NCI-H2196 (cell line): ENCODE results near the gene CADM2.
A peak's percentile ranks its signal among the peaks of the same experiment; 100 is the strongest.
"Not testable (repeated sequence)": the region's sequence is repeated elsewhere in the genome, so short reads cannot be mapped to it uniquely, and the experiment has no call there.

Experiments
- DNase-seq: peaks from one replicate; lab custom pipeline; 2025; ENCODE audit not compliant: unreplicated experiment; lab: John Stamatoyannopoulos, UW

CADM2 gene

DNA sequence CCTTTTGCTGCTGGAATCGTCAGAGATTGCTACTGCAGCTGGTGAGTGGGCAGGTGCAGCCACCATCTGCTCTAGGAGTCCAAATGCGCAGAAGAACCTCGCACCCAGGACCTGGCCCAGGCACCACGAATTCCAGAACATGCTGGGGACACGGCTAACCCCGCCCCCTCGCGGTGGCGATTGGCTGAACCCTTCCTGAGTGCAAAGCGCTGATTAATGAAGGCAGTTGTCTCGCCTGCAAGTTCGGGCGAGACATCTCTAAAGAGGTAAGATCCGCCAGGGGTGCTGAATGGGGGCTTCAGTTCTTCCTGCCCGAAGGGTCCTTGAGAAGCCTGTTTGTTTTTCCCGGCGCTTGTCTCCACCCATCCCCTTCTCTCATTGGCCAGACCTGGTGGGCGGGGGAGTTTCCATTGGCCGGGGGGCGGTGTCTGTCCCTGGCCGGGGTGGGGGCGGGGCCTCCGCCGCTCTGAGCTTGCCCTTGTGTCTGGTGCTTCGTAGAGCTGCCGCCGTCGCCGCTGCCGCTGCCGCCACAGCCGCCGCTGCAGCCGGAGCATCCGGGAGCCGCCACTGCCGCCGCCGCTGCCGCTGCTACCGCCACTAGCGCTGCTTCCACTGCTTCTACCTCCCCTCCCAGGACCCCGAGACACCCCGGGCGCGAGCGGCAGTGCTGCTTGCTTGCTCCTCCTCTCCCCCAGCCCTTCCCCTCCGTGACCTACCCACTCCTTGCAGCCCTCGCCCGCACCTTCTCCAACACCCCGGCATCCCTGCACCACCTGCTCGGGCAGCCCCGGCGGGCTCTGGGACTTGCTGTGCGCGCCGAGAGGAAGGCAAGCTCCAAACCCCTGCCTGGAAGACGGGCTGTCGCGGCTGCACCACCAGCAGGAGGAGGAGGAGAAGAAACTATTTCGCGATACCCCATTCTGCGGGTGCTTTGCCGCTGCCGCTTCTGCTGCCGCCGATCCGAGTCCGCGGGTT is at the start of gene CADM2:
Gene CADM2, plus strand, starts transcription at position 495 of the 975 bp plus-strand sequence.
- DNase-seq = peak; percentile 64

DNA sequence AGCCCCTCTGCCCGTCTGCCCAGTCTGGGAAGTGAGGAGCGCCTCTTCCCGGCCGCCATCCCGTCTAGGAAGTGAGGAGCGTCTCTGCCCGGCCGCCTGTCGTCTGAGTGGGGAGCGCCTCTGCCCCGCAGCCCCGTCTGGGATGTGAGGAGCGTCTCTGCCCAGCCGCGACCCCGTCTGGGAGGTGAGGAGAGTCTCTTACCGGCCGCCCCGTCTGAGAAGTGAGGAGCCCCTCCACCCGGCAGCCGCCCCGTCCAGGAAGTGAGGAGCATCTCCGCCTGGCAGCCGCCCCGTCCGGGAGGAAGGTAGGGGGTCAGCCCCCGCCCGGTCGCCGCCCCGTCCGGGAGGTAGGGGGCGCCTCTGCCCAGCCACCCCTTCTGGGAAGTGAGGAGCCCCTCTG is 40.2 kb upstream of the CADM2 start:
- not testable (repeated sequence) for DNase-seq

DNA sequence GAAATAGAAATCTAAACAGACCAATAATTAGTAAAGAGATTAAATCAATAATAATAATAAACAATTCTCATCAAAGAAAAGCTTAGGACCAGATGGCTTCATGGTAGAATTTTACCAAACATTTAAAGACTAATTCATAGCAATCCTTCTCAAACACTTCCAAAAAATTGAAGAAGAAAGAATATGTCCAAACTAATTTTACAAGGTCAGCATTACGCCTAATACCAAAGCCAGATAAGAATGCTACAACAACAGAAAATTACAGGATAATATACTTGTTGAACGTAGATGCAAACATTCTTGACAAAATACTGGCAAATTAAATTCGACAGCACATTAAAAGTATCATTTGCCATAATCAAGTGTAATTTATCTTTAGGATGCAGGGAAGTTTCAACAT is 36.1 kb upstream of the CADM2 start:
- no peak for DNase-seq

DNA sequence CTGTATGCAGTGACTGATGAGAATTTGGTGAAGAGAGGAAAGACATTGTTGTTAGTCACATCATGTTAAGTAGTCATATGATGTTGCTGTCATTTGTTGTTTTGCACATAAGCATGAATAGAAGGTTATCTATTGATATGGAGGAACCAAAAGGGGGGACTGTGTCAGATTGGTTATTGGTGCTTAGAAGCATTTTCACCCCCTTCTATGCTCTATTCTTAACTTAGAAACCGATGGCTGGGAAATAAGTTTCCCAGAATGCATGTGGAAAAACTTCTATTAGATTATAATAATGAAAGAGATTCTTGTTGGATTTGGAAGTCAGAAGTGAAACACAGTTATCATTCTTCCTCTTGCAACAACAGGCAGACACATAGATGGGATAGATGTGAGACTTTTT is 33.2 kb upstream of the CADM2 start:
- no peak for DNase-seq

GRCh38 chr3:84943379-84943778 is 15.4 kb upstream of the CADM2 start:
- DNase-seq = no peak

DNA sequence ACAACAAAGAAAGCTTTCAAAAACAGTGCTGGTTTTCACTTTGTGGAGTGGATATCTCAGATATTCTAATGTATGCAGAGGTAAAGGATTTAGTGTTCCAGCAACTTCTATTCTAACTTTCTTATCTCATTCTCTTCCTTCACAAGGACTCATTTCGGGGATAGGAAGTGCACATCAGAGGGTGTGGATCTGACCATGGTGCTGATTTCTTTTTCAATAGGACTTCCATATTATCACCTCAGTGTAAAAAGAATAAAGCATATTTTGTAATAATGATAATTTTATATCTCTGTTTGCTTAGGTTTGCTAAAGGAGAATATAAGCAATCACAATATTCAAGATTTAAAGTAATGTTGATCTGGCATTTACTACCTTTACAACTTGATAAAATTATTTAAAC is 12.5 kb upstream of the CADM2 start:
- DNase-seq = no peak

DNA sequence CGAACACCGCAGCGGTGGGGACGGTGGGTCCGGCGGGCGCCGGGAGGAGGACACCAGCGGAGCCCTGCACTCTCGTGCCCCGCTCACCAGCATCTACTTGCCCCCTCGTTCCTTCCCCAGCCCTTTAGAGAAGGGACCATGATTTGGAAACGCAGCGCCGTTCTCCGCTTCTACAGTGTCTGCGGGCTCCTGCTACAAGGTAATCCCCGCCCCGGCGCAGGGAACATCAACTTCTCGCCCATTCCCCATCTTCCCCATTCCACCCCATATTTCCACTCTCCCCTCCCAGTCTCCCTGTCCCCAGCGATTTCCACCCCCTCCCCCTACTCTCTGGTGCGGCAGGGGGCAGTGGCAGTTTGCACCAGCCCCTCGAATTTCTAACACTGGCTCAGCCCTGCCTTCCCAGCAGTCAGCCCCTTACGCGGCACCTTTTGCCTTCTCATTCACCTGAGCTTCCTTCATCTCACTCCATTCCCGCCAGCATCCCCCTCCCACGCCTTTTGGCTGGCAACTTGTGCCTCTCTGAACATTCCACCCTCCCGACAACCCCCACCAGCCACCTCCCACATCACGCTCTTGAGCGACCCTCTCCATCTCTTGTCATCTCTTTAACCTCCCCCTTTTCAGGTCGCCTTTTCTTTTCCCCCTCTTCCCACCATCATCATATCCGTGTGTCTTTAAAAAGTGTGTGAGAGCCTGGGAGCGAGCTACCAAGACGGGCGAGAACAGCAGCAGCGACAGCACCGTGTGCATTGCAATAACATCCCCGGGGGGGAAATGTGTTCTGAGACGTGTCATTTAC is 882 bp downstream of the CADM2 start:
- no peak for DNase-seq

GRCh38 chr3:84960581-84960980 is 1.8 kb downstream of the CADM2 start:
- DNase-seq = no peak

- no peak for DNase-seq
Measured at GRCh38 chr3:84961011-84961410, 2.2 kb downstream of the CADM2 start.

DNA sequence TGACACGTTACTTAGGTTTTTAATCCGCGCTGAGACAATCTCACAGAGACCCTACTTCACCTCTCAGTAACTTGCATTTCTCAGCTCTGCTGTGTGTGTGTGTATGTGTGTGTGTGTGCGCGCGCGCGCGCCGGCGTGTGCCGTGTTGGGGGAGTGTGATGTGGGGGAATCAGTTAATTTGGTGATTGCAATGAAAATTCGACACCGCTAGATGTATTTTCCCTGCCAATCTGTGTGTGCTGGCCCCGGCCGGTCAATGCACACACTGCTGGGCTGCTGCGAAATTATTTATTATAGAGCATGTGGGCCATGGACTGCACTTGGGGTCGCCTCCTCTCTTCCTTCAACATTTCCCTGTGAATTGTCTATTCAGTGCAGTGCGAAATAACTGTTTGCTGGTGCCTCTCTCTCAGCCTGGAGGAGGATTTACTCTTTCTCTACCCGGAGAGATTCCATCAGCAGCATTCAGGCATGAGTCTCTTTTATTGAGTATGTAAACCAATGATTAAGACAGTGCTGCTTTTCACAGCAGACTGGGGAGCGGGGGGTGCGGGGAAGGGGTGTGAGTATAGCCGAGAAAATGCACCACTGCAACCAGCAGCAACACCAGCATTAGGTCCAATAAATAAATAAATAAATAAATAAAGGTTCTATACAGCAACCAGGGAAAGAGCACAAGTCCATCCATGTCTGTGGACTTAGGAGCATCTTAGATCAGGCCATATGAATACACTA is 2.9 kb downstream of the CADM2 start:
- no peak for DNase-seq

DNA sequence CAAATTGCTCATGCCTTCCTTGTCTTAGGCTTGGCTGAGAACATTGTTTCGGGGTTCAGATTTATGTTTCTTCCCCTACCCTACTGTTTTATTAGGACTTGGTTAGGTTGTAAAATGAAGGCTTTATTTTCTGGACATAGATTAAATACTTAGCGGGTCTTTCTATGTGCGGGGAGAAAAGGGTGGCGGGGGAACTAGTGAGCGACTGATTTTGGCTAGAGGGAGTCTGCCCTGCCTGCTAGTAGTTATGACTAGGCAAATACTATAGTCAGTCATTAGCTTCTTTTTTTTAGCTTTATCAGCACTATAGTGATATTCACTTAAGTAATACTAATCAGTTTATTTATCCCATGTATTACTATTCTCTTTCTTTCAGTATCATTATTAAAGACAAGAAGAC is 3.6 kb downstream of the CADM2 start:
- no peak for DNase-seq

- DNase-seq = no peak
Measured at GRCh38 chr3:84963137-84963536, 4.3 kb downstream of the CADM2 start.

DNA sequence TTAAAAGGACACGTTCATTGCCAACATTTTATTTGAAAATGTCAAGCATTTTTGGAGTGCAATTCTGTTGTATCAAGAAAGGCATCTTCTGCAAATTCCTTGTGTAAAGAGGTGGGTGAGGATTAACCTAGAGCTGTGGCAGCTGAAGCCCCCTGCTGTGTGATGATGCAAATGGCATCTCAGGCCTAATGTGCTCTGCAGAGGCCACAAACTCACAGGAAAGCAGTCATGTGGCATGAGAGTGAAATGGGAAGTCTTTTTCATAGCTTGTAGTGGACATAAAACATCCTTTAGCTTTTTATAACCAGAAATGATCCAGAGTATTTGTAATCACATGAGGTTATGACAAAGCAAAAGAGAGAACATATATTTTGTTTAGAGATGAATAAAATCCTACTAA is 6.4 kb downstream of the CADM2 start:
- DNase-seq = no peak

DNA sequence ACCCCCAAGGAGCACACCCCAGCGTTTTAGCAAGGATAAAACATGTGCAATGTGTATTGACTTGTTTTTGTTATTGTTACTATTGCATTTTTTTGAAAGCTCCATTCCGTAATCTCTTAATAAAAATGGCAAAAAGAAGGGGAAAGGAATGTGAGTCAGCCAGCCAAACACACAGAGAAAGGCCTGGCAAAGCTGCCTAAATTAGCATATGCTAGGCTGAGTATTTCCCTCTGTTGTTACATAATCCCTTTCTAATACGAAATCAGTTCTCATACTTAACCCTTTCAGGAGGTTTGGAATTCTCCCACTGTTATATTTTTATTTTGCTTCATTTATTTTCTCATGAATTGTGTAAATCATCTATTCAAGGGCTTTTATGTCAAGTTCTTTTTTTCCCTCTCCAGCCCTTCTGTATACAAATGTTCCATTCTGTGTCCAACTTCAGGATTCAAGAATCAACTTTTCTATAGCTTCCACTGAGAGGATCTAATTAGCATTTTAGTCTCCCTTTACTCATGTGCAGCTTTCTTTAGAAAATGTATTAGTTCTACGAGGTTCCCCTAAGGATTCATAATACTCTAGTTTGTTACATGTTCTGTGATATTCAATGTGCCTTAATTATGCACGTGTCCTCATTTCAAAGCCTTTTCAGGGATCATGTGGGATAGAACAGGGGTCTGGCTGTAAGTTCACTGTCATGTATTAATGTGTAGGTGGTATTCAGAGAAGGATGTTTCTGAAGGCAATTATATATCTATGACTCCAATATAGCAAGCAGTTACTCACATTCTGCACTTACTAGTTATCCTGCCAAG is 9.2 kb downstream of the CADM2 start:
- DNase-seq = no peak

- DNase-seq = no peak
Measured at GRCh38 chr3:84968701-84969235, 10.0 kb downstream of the CADM2 start.

GRCh38 chr3:84974347-84974746 is 15.6 kb downstream of the CADM2 start:
- DNase-seq = no peak

- no peak for DNase-seq
Measured at GRCh38 chr3:84977021-84977420, 18.2 kb downstream of the CADM2 start.

DNA sequence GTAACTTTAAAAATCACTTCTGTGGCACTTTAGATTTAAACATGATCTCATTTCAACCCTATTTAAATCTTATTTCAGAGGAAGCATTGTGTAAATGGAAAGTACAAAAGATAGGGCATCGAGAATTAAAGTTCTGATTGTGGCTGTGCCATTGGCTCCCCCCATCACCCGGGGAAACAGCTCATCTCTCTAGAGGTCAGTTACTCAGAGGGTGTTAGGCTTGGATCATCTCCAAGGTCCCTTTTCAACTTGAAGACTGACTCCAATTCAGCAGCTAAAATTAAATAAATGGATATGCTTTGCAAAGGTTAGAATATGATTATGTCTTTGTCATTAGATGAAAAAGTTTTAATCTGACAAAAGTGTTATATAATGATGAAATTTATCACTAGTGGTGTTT is 20.1 kb downstream of the CADM2 start:
- no peak for DNase-seq

DNA sequence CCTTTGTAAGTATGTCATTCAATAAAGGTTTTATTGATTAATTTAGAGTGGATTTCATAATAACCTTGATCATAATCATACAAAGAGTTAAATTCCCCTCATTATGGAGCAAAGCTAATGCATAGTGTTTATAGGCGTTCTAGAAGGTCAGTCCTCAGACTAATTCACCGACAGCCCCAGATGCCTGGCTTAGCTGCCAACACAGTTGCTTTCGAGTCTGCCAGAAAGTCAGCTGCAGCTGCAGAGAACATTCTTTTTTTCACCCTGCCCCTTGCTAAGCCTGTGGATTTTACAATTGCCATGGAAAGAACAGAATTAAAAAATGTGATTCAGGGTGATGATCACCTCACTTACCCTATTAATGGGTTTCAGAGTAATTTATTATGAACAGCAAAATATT is 21.2 kb downstream of the CADM2 start:
- no peak for DNase-seq

- no peak for DNase-seq
Measured at GRCh38 chr3:84980456-84980855, 21.7 kb downstream of the CADM2 start.
